K562 (cell line): ENCODE results near the gene RRAS. TPM values are rescaled to one million over a fixed set of nuclear protein-coding genes. Genes with fewer than 3 reads are reported as not detected.
A peak's percentile ranks its signal among the peaks of the same experiment; 100 is the strongest.

Experiments used
- CCAR2 ChIP-seq: fragments of 200-400 bp; formaldehyde crosslinking; IDR thresholded peaks from 2 replicates; pipeline ENCODE4 v1.6.1; 2017; ENCODE audit warnings: mild to moderate bottlenecking, low read depth, low read length
- CCNT2 ChIP-seq: IDR thresholded peaks from 2 replicates; pipeline ENCODE4 v1.6.1; 2011; ENCODE audit warnings: borderline replicate concordance, low read depth, mild to moderate bottlenecking, moderate library complexity, mixed read lengths, low read length; ENCODE audit not compliant: insufficient read length; ENCODE audit errors: extremely low read depth
- EHMT2 ChIP-seq: fragments of 450-650 bp; IDR thresholded peaks from 2 replicates; pipeline ENCODE4 v1.6.1; 2018; ENCODE audit warnings: antibody characterized with exemption
- FOXP4 ChIP-seq: sonication (generic); formaldehyde crosslinking; IDR thresholded peaks from 2 replicates; pipeline ENCODE4 v1.8.0; 2022; ENCODE audit warnings: mild to moderate bottlenecking, missing genetic modification reagents, borderline replicate concordance
- KLF1 ChIP-seq: fragments of 450-650 bp; IDR thresholded peaks from 2 replicates; pipeline ENCODE4 v1.6.1; 2016; ENCODE audit warnings: missing genetic modification characterization, missing compliant biosample characterization
- MCM2 ChIP-seq: fragments of 450-650 bp; IDR thresholded peaks from 2 replicates; pipeline ENCODE4 v1.6.1; 2017; ENCODE audit warnings: low read depth, mild to moderate bottlenecking
- PHF8 ChIP-seq: fragments of 200-600 bp; sonication (generic); IDR thresholded peaks from 2 replicates; pipeline ENCODE4 v1.6.1; 2012; ENCODE audit warnings: mixed run types, mild to moderate bottlenecking, inconsistent platforms, low read length, moderate library complexity, borderline replicate concordance
- PHTF2 ChIP-seq: fragments of 250-450 bp; sonication (Bioruptor Pico); IDR thresholded peaks from 2 replicates; pipeline ENCODE4 v1.5.0; 2021; ENCODE audit warnings: mild to moderate bottlenecking
- PML ChIP-seq: IDR thresholded peaks from 2 replicates; pipeline ENCODE4 v1.6.1; 2012; ENCODE audit warnings: low read length, inconsistent platforms
- PTRF ChIP-seq: fragments of 450-650 bp; IDR thresholded peaks from 2 replicates; pipeline ENCODE4 v1.6.1; 2016; ENCODE audit warnings: mild to moderate bottlenecking, missing genetic modification characterization, missing compliant biosample characterization
- SAP30 ChIP-seq: fragments of 200-600 bp; sonication (generic); IDR thresholded peaks from 2 replicates; pipeline ENCODE4 v1.6.1; 2012; ENCODE audit warnings: borderline replicate concordance, low read depth, mild to moderate bottlenecking, moderate library complexity, low read length, control low read depth, inconsistent platforms; ENCODE audit not compliant: insufficient read depth, poor library complexity, severe bottlenecking
- SMAD2 ChIP-seq: fragments of 150-350 bp; IDR thresholded peaks from 2 replicates; pipeline ENCODE4 v1.6.1; 2014; ENCODE audit warnings: low read depth, mild to moderate bottlenecking, low read length
- SREBF1 ChIP-seq: fragments of 150-350 bp; IDR thresholded peaks from 2 replicates; pipeline ENCODE4 v1.6.1; 2014; ENCODE audit warnings: antibody characterized with exemption, low read depth, low read length, borderline replicate concordance
- THRAP3 ChIP-seq: fragments of 450-650 bp; IDR thresholded peaks from 2 replicates; pipeline ENCODE4 v1.6.1; 2016; ENCODE audit warnings: mild to moderate bottlenecking, inconsistent platforms, borderline replicate concordance
- ZNF212 ChIP-seq: fragments of 450-650 bp; formaldehyde crosslinking; IDR thresholded peaks from 2 replicates; pipeline ENCODE4 v1.4.0; 2020; ENCODE audit warnings: mild to moderate bottlenecking
- polyA plus RNA-seq, 8 experiments: library from polyadenylated mRNA; depleted of rRNA in 4 of 8; stranded (reverse) in 5 of 8; unstranded in 3 of 8; fragments of >200 nt; fragmentation: Nextera tagmentation in 2 of 8; fragmentation: Illumina TruSeq in 1 of 8; extraction: Ambion mirVana in 2 of 8; extraction: Trizol in 1 of 8; gene quantifications; 2 replicates each; pipeline versions ENCODE4 v1.2.1 to v1.2.3, GENCODE V29; 2011 to 2014; ENCODE audit warnings: inconsistent platforms in 1 of 8, missing spikeins in 1 of 8
- total RNA-seq, 7 experiments: library from RNA; depleted of rRNA in 6 of 7; stranded (reverse); fragments of >200 nt in 6 of 7; fragmentation: Illumina TruSeq in 2 of 7; extraction: Trizol in 2 of 7; gene quantifications; 2 replicates each; pipeline versions ENCODE4 v1.2.1 to v1.2.3, GENCODE V29; 2011 to 2021; ENCODE audit warnings: low replicate concordance in 1 of 7
- TF ChIP-seq, protein P1 (sequence below): fragments of 450-650 bp; IDR thresholded peaks from 2 replicates; pipeline ENCODE4 v1.6.1; 2016; ENCODE audit warnings: low read depth
- TF ChIP-seq, protein P2 (sequence below): sonication (generic); formaldehyde crosslinking; IDR thresholded peaks from 2 replicates; pipeline ENCODE4 v1.8.1; 2022; ENCODE audit warnings: missing genetic modification reagents

Gene RRAS
- total and polyA plus RNA-seq, 9 of the 15 experiments (the other 6 are each of a cell fraction or from before 2014, with no cell fraction given) = 0.70 to 17.3 (median 8.2) TPM

GRCh38 chr19:49677231-49677900, 37.4 kb upstream of the RRAS start, which contains the start of gene PRMT1 (continued):
- TF ChIP-seq, protein P1, sequence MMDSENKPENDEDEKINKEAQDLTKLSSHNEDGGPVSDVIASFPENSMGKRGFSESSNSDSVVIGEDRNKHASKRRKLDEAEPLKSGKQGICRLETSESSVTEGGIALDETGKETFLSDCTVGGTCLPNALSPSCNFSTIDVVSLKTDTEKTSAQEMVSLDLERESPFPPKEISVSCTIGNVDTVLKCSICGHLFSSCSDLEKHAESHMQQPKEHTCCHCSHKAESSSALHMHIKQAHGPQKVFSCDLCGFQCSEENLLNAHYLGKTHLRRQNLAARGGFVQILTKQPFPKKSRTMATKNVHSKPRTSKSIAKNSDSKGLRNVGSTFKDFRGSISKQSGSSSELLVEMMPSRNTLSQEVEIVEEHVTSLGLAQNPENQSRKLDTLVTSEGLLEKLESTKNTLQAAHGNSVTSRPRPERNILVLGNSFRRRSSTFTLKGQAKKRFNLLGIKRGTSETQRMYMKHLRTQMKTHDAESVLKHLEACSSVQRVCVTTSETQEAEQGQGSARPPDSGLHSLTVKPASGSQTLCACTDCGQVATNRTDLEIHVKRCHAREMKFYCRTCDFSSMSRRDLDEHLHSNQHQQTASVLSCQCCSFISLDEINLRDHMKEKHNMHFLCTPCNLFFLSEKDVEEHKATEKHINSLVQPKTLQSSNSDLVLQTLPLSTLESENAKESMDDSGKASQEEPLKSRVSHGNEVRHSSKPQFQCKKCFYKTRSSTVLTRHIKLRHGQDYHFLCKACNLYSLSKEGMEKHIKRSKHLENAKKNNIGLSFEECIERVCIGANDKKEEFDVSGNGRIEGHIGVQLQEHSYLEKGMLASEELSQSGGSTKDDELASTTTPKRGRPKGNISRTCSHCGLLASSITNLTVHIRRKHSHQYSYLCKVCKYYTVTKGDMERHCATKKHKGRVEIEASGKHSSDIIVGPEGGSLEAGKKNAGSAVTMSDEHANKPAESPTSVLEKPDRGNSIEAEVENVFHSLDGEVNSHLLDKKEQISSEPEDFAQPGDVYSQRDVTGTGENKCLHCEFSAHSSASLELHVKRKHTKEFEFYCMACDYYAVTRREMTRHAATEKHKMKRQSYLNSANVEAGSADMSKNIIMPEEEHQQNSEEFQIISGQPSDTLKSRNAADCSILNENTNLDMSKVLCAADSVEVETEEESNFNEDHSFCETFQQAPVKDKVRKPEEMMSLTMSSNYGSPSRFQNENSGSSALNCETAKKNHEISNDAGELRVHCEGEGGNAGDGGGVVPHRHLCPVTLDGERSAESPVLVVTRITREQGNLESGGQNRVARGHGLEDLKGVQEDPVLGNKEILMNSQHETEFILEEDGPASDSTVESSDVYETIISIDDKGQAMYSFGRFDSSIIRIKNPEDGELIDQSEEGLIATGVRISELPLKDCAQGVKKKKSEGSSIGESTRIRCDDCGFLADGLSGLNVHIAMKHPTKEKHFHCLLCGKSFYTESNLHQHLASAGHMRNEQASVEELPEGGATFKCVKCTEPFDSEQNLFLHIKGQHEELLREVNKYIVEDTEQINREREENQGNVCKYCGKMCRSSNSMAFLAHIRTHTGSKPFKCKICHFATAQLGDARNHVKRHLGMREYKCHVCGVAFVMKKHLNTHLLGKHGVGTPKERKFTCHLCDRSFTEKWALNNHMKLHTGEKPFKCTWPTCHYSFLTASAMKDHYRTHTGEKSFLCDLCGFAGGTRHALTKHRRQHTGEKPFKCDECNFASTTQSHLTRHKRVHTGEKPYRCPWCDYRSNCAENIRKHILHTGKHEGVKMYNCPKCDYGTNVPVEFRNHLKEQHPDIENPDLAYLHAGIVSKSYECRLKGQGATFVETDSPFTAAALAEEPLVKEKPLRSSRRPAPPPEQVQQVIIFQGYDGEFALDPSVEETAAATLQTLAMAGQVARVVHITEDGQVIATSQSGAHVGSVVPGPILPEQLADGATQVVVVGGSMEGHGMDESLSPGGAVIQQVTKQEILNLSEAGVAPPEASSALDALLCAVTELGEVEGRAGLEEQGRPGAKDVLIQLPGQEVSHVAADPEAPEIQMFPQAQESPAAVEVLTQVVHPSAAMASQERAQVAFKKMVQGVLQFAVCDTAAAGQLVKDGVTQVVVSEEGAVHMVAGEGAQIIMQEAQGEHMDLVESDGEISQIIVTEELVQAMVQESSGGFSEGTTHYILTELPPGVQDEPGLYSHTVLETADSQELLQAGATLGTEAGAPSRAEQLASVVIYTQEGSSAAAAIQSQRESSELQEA = no peak
- TF ChIP-seq THRAP3 = no peak
- no peak for TF ChIP-seq SREBF1
- TF ChIP-seq SAP30 = peak; percentile 97
- TF ChIP-seq MCM2 = no peak
- no peak for TF ChIP-seq ZNF212 (CRISPR knock-in tag)
- TF ChIP-seq, protein P2, sequence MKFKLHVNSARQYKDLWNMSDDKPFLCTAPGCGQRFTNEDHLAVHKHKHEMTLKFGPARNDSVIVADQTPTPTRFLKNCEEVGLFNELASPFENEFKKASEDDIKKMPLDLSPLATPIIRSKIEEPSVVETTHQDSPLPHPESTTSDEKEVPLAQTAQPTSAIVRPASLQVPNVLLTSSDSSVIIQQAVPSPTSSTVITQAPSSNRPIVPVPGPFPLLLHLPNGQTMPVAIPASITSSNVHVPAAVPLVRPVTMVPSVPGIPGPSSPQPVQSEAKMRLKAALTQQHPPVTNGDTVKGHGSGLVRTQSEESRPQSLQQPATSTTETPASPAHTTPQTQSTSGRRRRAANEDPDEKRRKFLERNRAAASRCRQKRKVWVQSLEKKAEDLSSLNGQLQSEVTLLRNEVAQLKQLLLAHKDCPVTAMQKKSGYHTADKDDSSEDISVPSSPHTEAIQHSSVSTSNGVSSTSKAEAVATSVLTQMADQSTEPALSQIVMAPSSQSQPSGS (CRISPR knock-in tag) = no peak
- 0 out of 2 replicates have a peak, but pooled peaks have one; percentile 23 for TF ChIP-seq KLF1 (tag)
- no peak for TF ChIP-seq SMAD2
- TF ChIP-seq EHMT2 = no peak
- peak; percentile 94 for TF ChIP-seq PHF8
- peak; percentile 53 for TF ChIP-seq CCNT2
- TF ChIP-seq PTRF = no peak
- TF ChIP-seq FOXP4 = 0 out of 2 replicates have a peak, but pooled peaks have one; percentile 18
- no peak for TF ChIP-seq PHTF2 (CRISPR knock-in tag)
- TF ChIP-seq CCAR2 = no peak
- peak; percentile 77 for TF ChIP-seq PML
